Prostate gland (tissue), 2 donors: ENCODE results near the gene SAP30BP. TPM values are rescaled to one million over a fixed set of nuclear protein-coding genes. Genes with fewer than 3 reads are reported as not detected.
A peak's percentile ranks its signal among the peaks of the same experiment; 100 is the strongest.

Experiments used
- DNase-seq: peaks from one replicate; pipeline ENCODE4 v3.0.0-alpha.2; 2019; ENCODE audit warnings: low spot score
- H3K27ac ChIP-seq, 2 donors: fragments of 200-600 bp; sonication (generic); 2 replicates each; pipeline ENCODE4 v1.5.1; 2017 to 2019
- H3K27me3 ChIP-seq: fragments of 200-600 bp; sonication (generic); replicated peaks from 2 replicates; pipeline ENCODE4 v1.5.1; 2019; ENCODE audit not compliant: insufficient read depth
- H3K36me3 ChIP-seq, 2 donors: fragments of 200-600 bp; sonication (generic); 1 replicate in 1 of 2; 2 replicates in 1 of 2; pipeline versions ENCODE4 v1.5.1 to v1.8.1; 2017 to 2019
- H3K4me1 ChIP-seq: fragments of 200-600 bp; sonication (generic); replicated peaks from 2 replicates; pipeline ENCODE4 v1.5.1; 2019
- H3K4me3 ChIP-seq, 2 donors: fragments of 200-600 bp; sonication (generic); 2 replicates each; pipeline ENCODE4 v1.5.1; 2017 to 2019
- H3K9me3 ChIP-seq: fragments of 200-600 bp; sonication (generic); 2 replicates; pipeline ENCODE4 v1.5.1; 2017
- POLR2A ChIP-seq: fragments of 450-650 bp; IDR thresholded peaks from one replicate; pipeline ENCODE4 v1.6.1; 2016; ENCODE audit warnings: antibody characterized with exemption, mild to moderate bottlenecking
- POLR2AphosphoS5 ChIP-seq: sonication (generic); formaldehyde crosslinking; IDR thresholded peaks from one replicate; pipeline ENCODE4 v1.6.1; 2017; ENCODE audit warnings: antibody characterized with exemption
- WGBS: methylation state at CpG from one replicate; pipeline ENCODE4 v1.1.5; 2018; 5-methylcytosine and 5-hydroxymethylcytosine counted together
- intact Hi-C: fragments of 100-400 bp; cut with DNase I; formaldehyde crosslinking; loops from one replicate; pipeline ENCODE4 v1.14.2; 2022
- total RNA-seq, 2 donors: library from RNA; depleted of rRNA; stranded (reverse); fragments of >200 nt; gene quantifications; one replicate each; pipeline ENCODE4 v1.1.0, GENCODE V29; 2016
- TF ChIP-seq, protein P1 (sequence below), 4 experiments: fragments of 200-600 bp in 2 of 4; fragments of 450-650 bp in 2 of 4; sonication (generic) in 2 of 4; IDR thresholded peaks; 1 replicate in 3 of 4; 2 replicates in 1 of 4; pipeline ENCODE4 v1.5.1; 2016 to 2019; ENCODE audit warnings: antibody characterized with exemption in 4 of 4, mild to moderate bottlenecking in 2 of 4, moderate library complexity in 2 of 4

The SAP30BP gene
- total RNA-seq, 2 donors from 2014 or later, result 50.4 to 72.3 TPM

DNA sequence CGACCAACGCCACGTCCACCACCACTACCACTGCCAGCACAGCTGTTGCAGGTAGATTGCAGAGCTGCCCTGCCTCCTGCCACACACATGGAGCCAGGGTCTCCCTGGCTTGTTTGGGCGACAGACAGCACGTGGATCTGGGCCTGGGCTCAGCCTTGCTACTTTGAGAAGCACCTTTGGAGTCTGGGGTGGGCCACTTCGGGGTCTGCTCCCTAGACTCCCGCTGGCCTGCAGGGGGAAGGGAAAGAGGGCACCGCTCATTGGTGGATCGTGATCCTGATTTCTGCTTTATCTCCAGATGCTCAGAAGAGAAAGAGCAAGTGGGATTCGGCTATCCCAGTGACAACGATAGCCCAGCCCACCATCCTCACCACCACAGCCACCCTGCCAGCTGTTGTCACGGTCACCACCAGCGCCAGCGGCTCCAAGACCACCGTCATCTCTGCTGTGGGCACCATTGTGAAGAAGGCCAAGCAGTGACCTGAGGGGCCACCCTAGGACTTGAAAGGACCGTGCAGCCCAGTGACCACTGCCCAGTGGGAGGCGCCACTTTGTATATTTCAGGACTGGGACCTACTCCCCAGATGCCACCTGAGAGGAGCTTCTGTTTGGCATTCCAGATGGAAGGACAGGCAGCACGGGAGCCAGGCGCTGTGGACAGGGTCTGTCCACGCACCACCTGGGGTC, 39.0 kb downstream of the SAP30BP start:
- Histone ChIP-seq H3K27me3 (no peaks in the 10 kb centered on the region), H3K27ac (no peak overlapping the region), H3K4me1 (no peaks in the 10 kb centered on the region), H3K9me3 (no peaks in the 10 kb centered on the region), H3K36me3 (peaks cover 6 to 21% of the 10 kb centered on the region in 2 donors), H3K4me3 (no peak overlapping the region)
- 81% methylated on average over 17 of the region's 20 CpGs for WGBS
- no peak for DNase-seq
- intact Hi-C loops, result no loop called here
- TF ChIP-seq, protein P1, sequence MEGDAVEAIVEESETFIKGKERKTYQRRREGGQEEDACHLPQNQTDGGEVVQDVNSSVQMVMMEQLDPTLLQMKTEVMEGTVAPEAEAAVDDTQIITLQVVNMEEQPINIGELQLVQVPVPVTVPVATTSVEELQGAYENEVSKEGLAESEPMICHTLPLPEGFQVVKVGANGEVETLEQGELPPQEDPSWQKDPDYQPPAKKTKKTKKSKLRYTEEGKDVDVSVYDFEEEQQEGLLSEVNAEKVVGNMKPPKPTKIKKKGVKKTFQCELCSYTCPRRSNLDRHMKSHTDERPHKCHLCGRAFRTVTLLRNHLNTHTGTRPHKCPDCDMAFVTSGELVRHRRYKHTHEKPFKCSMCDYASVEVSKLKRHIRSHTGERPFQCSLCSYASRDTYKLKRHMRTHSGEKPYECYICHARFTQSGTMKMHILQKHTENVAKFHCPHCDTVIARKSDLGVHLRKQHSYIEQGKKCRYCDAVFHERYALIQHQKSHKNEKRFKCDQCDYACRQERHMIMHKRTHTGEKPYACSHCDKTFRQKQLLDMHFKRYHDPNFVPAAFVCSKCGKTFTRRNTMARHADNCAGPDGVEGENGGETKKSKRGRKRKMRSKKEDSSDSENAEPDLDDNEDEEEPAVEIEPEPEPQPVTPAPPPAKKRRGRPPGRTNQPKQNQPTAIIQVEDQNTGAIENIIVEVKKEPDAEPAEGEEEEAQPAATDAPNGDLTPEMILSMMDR (IDR thresholded peaks at IDR 0.05), result no peak
- TF ChIP-seq POLR2A (no peak), POLR2AphosphoS5 (no peak)

DNA sequence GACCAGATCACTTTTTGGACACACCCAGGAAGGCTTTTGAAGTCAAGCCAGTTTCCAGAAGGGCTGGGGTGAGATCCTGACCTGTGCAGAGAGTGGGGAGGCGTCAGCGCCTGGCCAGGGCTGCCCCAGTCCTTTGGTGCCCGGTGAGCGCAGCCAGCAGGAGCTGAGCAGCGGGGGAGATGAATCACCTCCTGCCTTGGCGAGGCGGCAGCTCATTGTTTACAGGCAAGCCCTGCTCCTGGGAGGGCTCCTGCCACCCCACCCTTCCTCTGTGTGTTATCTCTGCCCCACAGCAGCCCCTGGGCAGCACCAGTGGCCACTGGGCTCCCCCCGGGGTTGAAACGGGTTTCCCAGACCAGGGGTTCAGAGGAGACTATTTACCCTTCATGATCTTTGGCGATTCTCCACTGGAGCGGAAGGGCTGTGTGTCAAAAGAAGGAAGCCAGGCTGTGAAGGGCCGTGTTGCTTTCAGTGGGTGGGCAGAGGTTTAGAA, 40.0 kb downstream of the SAP30BP start:
- peaks cover 6 to 21% of the 10 kb centered on the region in 2 donors for H3K36me3 ChIP-seq
- H3K4me3 ChIP-seq, result no peak overlapping the region
- intact Hi-C loops, result no loop called here
- WGBS, result 80% methylated on average over 12 of the region's 12 CpGs
- no peak for DNase-seq
- no peaks in the 10 kb centered on the region for H3K27me3 ChIP-seq
- H3K9me3 ChIP-seq, result no peaks in the 10 kb centered on the region
- peak overlapping the region in 1 of 2 donors; percentile 19 for H3K27ac ChIP-seq
- TF ChIP-seq, protein P1 (IDR thresholded peaks at IDR 0.05), result no peak
- TF ChIP-seq POLR2A (no peak), POLR2AphosphoS5 (no peak)
- H3K4me1 ChIP-seq, result no peaks in the 10 kb centered on the region

DNA sequence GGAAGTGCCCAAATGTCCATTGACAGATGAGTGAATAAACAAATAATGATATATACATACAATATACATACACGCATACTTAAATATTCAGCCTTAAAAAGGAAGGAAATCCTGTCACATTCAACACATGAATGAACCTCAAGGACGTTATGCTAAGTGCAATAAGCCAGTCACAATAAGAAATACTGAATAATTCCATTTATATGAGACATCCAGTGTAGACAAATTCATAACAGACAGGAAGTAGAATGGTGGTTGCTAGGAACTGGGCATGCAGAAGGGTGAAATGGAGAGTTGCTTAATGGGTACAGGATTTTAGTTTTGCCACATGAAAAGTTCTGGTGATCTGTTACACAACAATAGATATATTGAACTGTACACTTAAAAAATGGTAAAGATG, 45.3 kb downstream of the SAP30BP start:
- no peaks in the 10 kb centered on the region for H3K36me3 ChIP-seq
- no peak overlapping the region for H3K27ac ChIP-seq
- no peaks in the 10 kb centered on the region for H3K27me3 ChIP-seq
- intact Hi-C loops, result no loop called here
- H3K4me1 ChIP-seq, result no peaks in the 10 kb centered on the region
- DNase-seq, result no peak
- 73% methylated on average over 2 of the region's 2 CpGs for WGBS
- H3K4me3 ChIP-seq, result no peak overlapping the region
- H3K9me3 ChIP-seq, result no peaks in the 10 kb centered on the region
- TF ChIP-seq POLR2A (no peak), POLR2AphosphoS5 (no peak)
- TF ChIP-seq, protein P1 (IDR thresholded peaks at IDR 0.05), result no peak

DNA sequence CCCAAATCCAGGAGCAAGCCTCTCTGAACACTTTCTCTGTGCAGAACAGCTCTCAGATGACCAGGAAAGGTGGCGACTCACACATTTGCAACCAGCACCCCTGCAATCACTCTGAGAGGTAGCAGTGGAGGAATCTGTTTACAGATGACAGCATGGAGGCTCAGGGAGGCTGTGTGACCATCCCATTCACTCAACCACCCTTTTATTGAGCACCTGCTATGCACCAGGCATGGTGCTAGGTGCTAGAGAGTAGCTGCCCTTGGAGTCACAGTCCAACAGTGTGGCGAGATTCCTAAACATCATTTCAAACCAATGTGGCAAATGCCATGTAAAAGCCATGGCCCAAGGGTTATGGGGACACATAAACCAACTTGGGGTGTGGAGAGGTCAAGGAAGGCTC, 52.6 kb downstream of the SAP30BP start:
- no peaks in the 10 kb centered on the region for H3K27me3 ChIP-seq
- no peaks in the 10 kb centered on the region for H3K9me3 ChIP-seq
- WGBS, result 95% methylated on average over 2 of the region's 2 CpGs
- DNase-seq, result no peak
- H3K36me3 ChIP-seq, result no peaks in the 10 kb centered on the region
- peaks cover 2% of the 10 kb centered on the region for H3K4me1 ChIP-seq
- H3K4me3 ChIP-seq, result no peak overlapping the region
- no peak for TF ChIP-seq POLR2AphosphoS5
- intact Hi-C loops, result no loop called here
- no peak overlapping the region for H3K27ac ChIP-seq

DNA sequence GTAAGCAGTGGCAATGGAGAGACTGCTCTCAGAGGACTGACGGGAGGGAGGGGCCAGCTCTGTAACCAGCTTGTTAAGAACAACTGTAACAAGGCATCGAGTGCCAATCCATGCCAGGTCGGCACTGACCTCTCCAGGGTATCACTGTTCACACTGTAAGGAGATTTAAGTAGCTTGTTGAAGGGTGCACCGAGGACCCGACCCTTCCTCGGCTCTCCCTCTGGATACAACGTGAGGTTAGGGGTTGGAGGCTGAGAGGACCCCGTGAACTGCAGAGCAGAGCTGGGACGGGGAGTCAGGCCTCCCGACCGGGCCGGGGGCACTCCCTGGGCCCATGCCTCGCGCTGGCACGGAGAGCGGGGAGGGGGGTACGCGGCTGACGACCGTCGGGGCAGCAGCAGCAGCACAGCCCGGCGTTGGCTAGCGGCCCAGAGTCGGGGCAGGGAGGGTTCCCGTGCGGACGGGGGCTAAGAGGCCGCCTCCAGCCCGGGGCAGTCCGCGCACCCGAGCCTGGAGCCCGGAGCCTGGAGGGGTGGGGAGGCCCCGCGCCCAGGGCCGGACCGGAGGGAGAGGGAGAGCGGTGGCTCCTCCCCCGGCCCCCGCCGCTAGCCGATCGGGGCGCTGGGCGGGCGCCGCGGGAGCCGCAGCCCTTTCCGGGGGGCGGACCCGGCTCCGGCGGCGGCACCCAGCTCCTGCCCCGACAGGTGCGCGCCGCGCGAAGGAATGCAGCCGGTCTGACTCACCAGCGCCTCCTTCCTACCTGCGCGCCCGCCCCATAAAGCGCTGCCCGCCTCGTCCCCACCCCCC, 53.7 kb downstream of the SAP30BP start, which contains the start of gene ITGB4:
TSS of gene ITGB4 (plus strand) at position 804 of the 807 bp plus-strand sequence. CDS start 3,245 bp downstream, outside the sequence.
- H3K4me1 ChIP-seq, result peaks cover 2% of the 10 kb centered on the region
- TF ChIP-seq, protein P1 (IDR thresholded peaks at IDR 0.05), result peak in 1 of 4 experiments; percentile 42
- TF ChIP-seq POLR2A, result peak; percentile 41
- TF ChIP-seq POLR2AphosphoS5, result peak; percentile 30
- intact Hi-C loops, result no loop called here
- H3K27me3 ChIP-seq, result no peaks in the 10 kb centered on the region
- H3K36me3 ChIP-seq, result no peaks in the 10 kb centered on the region
- no peaks in the 10 kb centered on the region for H3K9me3 ChIP-seq
- peak; percentile 87 for DNase-seq
- 3% methylated on average over 16 of the region's 70 CpGs for WGBS
- H3K4me3 ChIP-seq, result peak within 1 kb of the TSS; percentile 34 to 53
- H3K27ac ChIP-seq, result peak within 1 kb of the TSS; percentile 73 to 82
